Endothelial cell of umbilical vein (primary cell): ENCODE results near the gene MBD3. TPM values are rescaled to one million over a fixed set of nuclear protein-coding genes. Genes with fewer than 3 reads are reported as not detected.

ENCODE experiments used
- BruUV-seq: library from RNA; stranded (reverse); fragments of 400-500 nt; replicated peaks from 2 replicates; lab custom pipeline; 2021; lab: Mats Ljungman, UMichigan
- CTCF ChIA-PET: fragments of 300-600, 350-600 bp; sonication (Branson Sonifier 250); formaldehyde crosslinking; loops from one replicate; lab custom pipeline; 2021; ENCODE audit warnings: antibody characterized with exemption, inconsistent platforms; lab: Charles Lee
- POLR2A ChIA-PET: fragments of 300-600, 350-600 bp; sonication (Branson Sonifier 250); formaldehyde crosslinking; loops from one replicate; lab custom pipeline; 2021; ENCODE audit warnings: antibody characterized with exemption, inconsistent platforms; lab: Charles Lee
- DNase-seq: peaks from one replicate; pipeline ENCODE4 v3.0.0-alpha.2; 2011; ENCODE audit warnings: low read depth, low spot score
- FAIRE-seq: peaks from 2 replicates; lab custom pipeline; 2011; peaks lifted over from hg19 to GRCh38; lab: Jason Lieb, UNC
- H2AFZ ChIP-seq: 2 replicates; pipeline ENCODE4 v1.6.0; 2012; ENCODE audit warnings: low read depth, low read length, control low read depth, inconsistent platforms
- H3K27ac ChIP-seq: 2 replicates; pipeline ENCODE4 v1.5.1; 2011; ENCODE audit warnings: low read depth, mild to moderate bottlenecking, control low read depth, low read length, moderate library complexity; ENCODE audit not compliant: insufficient read depth
- H3K27me3 ChIP-seq, 2 experiments: 2 replicates each; pipeline versions ENCODE4 v1.6.0 to v1.6.1; 2011; ENCODE audit warnings: low read length in 2 of 2, mixed read lengths in 1 of 2; ENCODE audit not compliant: control insufficient read depth in 2 of 2, insufficient read depth in 2 of 2
- H3K36me3 ChIP-seq, 2 experiments: 2 replicates in 1 of 2; 3 replicates in 1 of 2; pipeline ENCODE4 v1.5.1; 2011; ENCODE audit warnings: low read length in 2 of 2, mild to moderate bottlenecking in 1 of 2, moderate library complexity in 1 of 2; ENCODE audit not compliant: control insufficient read depth in 2 of 2, insufficient read depth in 2 of 2; ENCODE audit errors: extremely low read depth in 1 of 2
- H3K4me1 ChIP-seq: 3 replicates; pipeline ENCODE4 v1.5.1; 2011; ENCODE audit warnings: mild to moderate bottlenecking, low read length; ENCODE audit not compliant: control insufficient read depth, insufficient read depth; ENCODE audit errors: extremely low read depth
- H3K4me2 ChIP-seq: 2 replicates; pipeline ENCODE4 v1.6.1; 2011; ENCODE audit warnings: low read length, control low read depth, mixed read lengths; ENCODE audit not compliant: insufficient read depth
- H3K4me3 ChIP-seq, 3 experiments: fragments of 200-600 bp in 1 of 3; sonication (generic), shearing (Covaris generic) in 1 of 3; replicated peaks in 1 of 3; 2 replicates each; pipeline ENCODE4 v1.5.1; 2011 to 2016; ENCODE audit warnings: control low read depth in 3 of 3, low read length in 3 of 3, mild to moderate bottlenecking in 2 of 3, inconsistent platforms in 1 of 3, low read depth in 1 of 3, moderate library complexity in 1 of 3; ENCODE audit not compliant: insufficient read depth in 1 of 3
- H3K79me2 ChIP-seq: 2 replicates; pipeline ENCODE4 v1.6.0; 2012; ENCODE audit warnings: low read length, inconsistent platforms; ENCODE audit not compliant: control insufficient read depth, insufficient read depth
- H3K9ac ChIP-seq: replicated peaks from 2 replicates; pipeline ENCODE3; 2011; ENCODE audit warnings: low read length, control low read depth; ENCODE audit not compliant: insufficient read depth; ENCODE audit errors: extremely low read depth
- H3K9me1 ChIP-seq: replicated peaks from 3 replicates; pipeline ENCODE4 v1.6.0; 2011; ENCODE audit warnings: mild to moderate bottlenecking, low read length; ENCODE audit not compliant: control insufficient read depth, insufficient read depth; ENCODE audit errors: extremely low read depth
- H3K9me3 ChIP-seq: replicated peaks from 2 replicates; pipeline ENCODE4 v1.5.1; 2012; ENCODE audit warnings: low read length, inconsistent platforms; ENCODE audit not compliant: control insufficient read depth, insufficient read depth
- H4K20me1 ChIP-seq: replicated peaks from 2 replicates; pipeline ENCODE3; 2011; ENCODE audit warnings: mild to moderate bottlenecking, low read length; ENCODE audit not compliant: control insufficient read depth, insufficient read depth; ENCODE audit errors: extremely low read depth
- CTCF ChIP-seq, 2 donors: IDR thresholded peaks; 1 replicate in 1 of 2; 2 replicates in 1 of 2; pipeline ENCODE4 v1.5.1; 2011; ENCODE audit warnings: low read length in 2 of 2, mild to moderate bottlenecking in 2 of 2, moderate library complexity in 2 of 2, control low read depth in 1 of 2, inconsistent platforms in 1 of 2, low read depth in 1 of 2; ENCODE audit not compliant: insufficient read depth in 1 of 2; ENCODE audit errors: extremely low read depth in 1 of 2
- EZH2 ChIP-seq: IDR thresholded peaks from 2 replicates; pipeline ENCODE4 v1.6.1; 2012; ENCODE audit warnings: borderline replicate concordance, low read depth, mild to moderate bottlenecking, moderate library complexity, low read length, inconsistent platforms; ENCODE audit not compliant: severe bottlenecking
- FOS ChIP-seq: IDR thresholded peaks from 2 replicates; pipeline ENCODE4 v1.6.1; 2011; ENCODE audit warnings: mild to moderate bottlenecking, low read length, moderate library complexity, borderline replicate concordance; ENCODE audit not compliant: insufficient read depth
- GATA2 ChIP-seq: IDR thresholded peaks from 2 replicates; pipeline ENCODE4 v1.7.0; 2011; ENCODE audit warnings: low read depth, mild to moderate bottlenecking, moderate library complexity, mixed read lengths, low read length; ENCODE audit not compliant: insufficient read length, insufficient read depth
- JUN ChIP-seq: IDR thresholded peaks from 2 replicates; pipeline ENCODE4 v1.6.1; 2011; ENCODE audit warnings: borderline replicate concordance, low read depth; ENCODE audit not compliant: insufficient read length, insufficient read depth
- MAX ChIP-seq: IDR thresholded peaks from 2 replicates; pipeline ENCODE4 v1.6.1; 2011; ENCODE audit not compliant: insufficient read depth, insufficient read length
- MYC ChIP-seq: IDR thresholded peaks from one replicate; pipeline ENCODE4 v1.6.1; 2011; ENCODE audit warnings: mild to moderate bottlenecking, low read depth, low read length
- POLR2A ChIP-seq: IDR thresholded peaks from 2 replicates; pipeline ENCODE4 v1.6.1; 2012; ENCODE audit warnings: low read depth, mild to moderate bottlenecking, control low read depth, low read length
- POLR2AphosphoS5 ChIP-seq: IDR thresholded peaks from 2 replicates; pipeline ENCODE4 v1.6.1; 2012; ENCODE audit warnings: low read depth, mild to moderate bottlenecking, control low read depth, low read length, moderate library complexity; ENCODE audit not compliant: insufficient read depth
- dilution Hi-C: fragments of 300-500 bp; cut with MboI; formaldehyde crosslinking; loops from one replicate; pipeline ENCODE4 v1.15.0; 2019; ENCODE audit warnings: low sequenced_read_pairs; ENCODE audit not compliant: extremely low pct_ligation_motif_present
- intact Hi-C: fragments of 100-400 bp; cut with micrococcal nuclease; formaldehyde crosslinking; loops from one replicate; pipeline ENCODE4 v1.10.0; 2022
- polyA plus RNA-seq, 4 experiments: library from polyadenylated mRNA; depleted of rRNA in 3 of 4; stranded (reverse) in 3 of 4; unstranded in 1 of 4; fragments of >200 nt; gene quantifications; 2 replicates each; pipeline versions ENCODE4 v1.2.1 to v1.2.3, GENCODE V29; 2011 to 2012; ENCODE audit warnings: missing spikeins in 1 of 4
- total RNA-seq: library from RNA; stranded (reverse); gene quantifications from 2 replicates; pipeline ENCODE4 v1.2.3, GENCODE V29; 2021

Gene MBD3
- total and polyA plus RNA-seq, 2 donors (not counting 3 experiments of a cell fraction or from before 2014, with no cell fraction given), result 96.8 to 120 TPM

- Histone ChIP-seq H3K27ac (no peak overlapping the region), H2AFZ (no peak overlapping the region), H3K79me2 (peaks cover 41% of the 10 kb centered on the region), H3K27me3 (no peaks in the 10 kb centered on the region), H3K4me3 (no peak overlapping the region), H3K4me1 (no peaks in the 10 kb centered on the region), H3K36me3 (peaks cover 10 to 25% of the 10 kb centered on the region in 2 experiments), H3K9me1 (no peaks in the 10 kb centered on the region), H4K20me1 (no peaks in the 10 kb centered on the region), H3K4me2 (no peak overlapping the region), H3K9me3 (no peaks in the 10 kb centered on the region), H3K9ac (no peak overlapping the region)
- no peak for DNase-seq
- dilution Hi-C loops, result no loop called here
- ChIA-PET CTCF (no interaction called here), POLR2A (interaction anchor here (0.7 kb wide), 1 partner anchor 18 kb away, joined by 6 read pairs; no protein-coding TSS in a partner anchor)
- TF ChIP-seq POLR2A, result no peak
- no peak for TF ChIP-seq MAX
- TF ChIP-seq JUN, result no peak
- TF ChIP-seq EZH2, result no peak
- no peak for TF ChIP-seq MYC
- intact Hi-C loops, result loop anchor here (10.0 kb wide), 1 partner anchor 194 kb away; the partner anchor contains the start of genes DAZAP1 and GAMT
- no TSS peak for BruUV-seq
- no peak for FAIRE-seq
These were observed 6.3 kb upstream of the MBD3 start for GRCh38 chr19:1598777-1599459.

- H3K4me1 ChIP-seq, result peaks cover 15% of the 10 kb centered on the region
- H2AFZ ChIP-seq, result peak overlapping the region; percentile 96
- ChIA-PET POLR2A (interaction anchor here (0.8 kb wide), 1 partner anchor 27 kb away, joined by 6 read pairs; no protein-coding TSS in a partner anchor), CTCF (interaction anchor here (1.3 to 1.6 kb wide), 2 partner anchors 11 to 47 kb away, joined by 4 to 7 read pairs; partner anchors contain the start of gene UQCR11)
- peaks cover 10 to 15% of the 10 kb centered on the region in 2 experiments for H3K36me3 ChIP-seq
- dilution Hi-C loops, result no loop called here
- intact Hi-C loops, result loop anchor here (2.0 to 10.0 kb wide), 2 partner anchors 27 to 189 kb away; partner anchors contain the start of genes DAZAP1 and GAMT
- TF ChIP-seq POLR2A (no peak), GATA2 (no peak), FOS (no peak), POLR2AphosphoS5 (no peak), EZH2 (no peak), MAX (no peak), MYC (no peak), CTCF (IDR thresholded peaks at IDR 0.05; ENCODE audit: extremely low read depth in 1 of 2, insufficient read depth in 1 of 2, low read depth in 1 of 2, low read length in 2 of 2) (no peak), JUN (no peak)
- H3K9me1 ChIP-seq, result no peaks in the 10 kb centered on the region
- BruUV-seq, result no TSS peak
- DNase-seq (no peak), FAIRE-seq (no peak)
- H3K79me2 ChIP-seq, result peaks cover 35% of the 10 kb centered on the region
- H3K9me3 ChIP-seq, result no peaks in the 10 kb centered on the region
- no peaks in the 10 kb centered on the region for H4K20me1 ChIP-seq
- H3K27ac ChIP-seq, result no peak overlapping the region
- H3K4me2 ChIP-seq, result peak overlapping the region; percentile 94
- no peak overlapping the region for H3K9ac ChIP-seq
- no peaks in the 10 kb centered on the region for H3K27me3 ChIP-seq
- H3K4me3 ChIP-seq, result no peak overlapping the region
These were observed 772 bp upstream of the MBD3 start for GRCh38 chr19:1593501-1593772.
